ENCODE measurements around the gene EOGT.

Gene EOGT

GRCh38 chr3:68987322-68987721 is 26.2 kb downstream of the EOGT start:
- H3K9ac ChIP-seq (ENCODE audit: low read length) = no peak overlapping the region
- no peaks in the 10 kb centered on the region for H3K27me3 ChIP-seq (ENCODE audit: control insufficient read depth, insufficient read depth, low read length)
- peaks cover 92% of the 10 kb centered on the region for H3K36me3 ChIP-seq (ENCODE audit: control insufficient read depth, insufficient read depth, low read length)
- H3K27ac ChIP-seq (ENCODE audit: low read depth, low read length) = no peak overlapping the region
- no peaks in the 10 kb centered on the region for H3K9me3 ChIP-seq (ENCODE audit: control insufficient read depth, insufficient read depth, low read depth, low read length)
- no peak overlapping the region for H3K4me3 ChIP-seq (ENCODE audit: low read depth, low read length)
- no peaks in the 10 kb centered on the region for H3K4me1 ChIP-seq (ENCODE audit: control insufficient read depth, insufficient read depth, low read length)

- no peak overlapping the region for H3K27ac ChIP-seq (ENCODE audit: low read depth, low read length)
- no peak overlapping the region for H3K9ac ChIP-seq (ENCODE audit: low read length)
- no peak overlapping the region for H3K4me3 ChIP-seq (ENCODE audit: low read depth, low read length)
- no peaks in the 10 kb centered on the region for H3K9me3 ChIP-seq (ENCODE audit: control insufficient read depth, insufficient read depth, low read depth, low read length)
- H3K36me3 ChIP-seq (ENCODE audit: control insufficient read depth, insufficient read depth, low read length) = peaks cover 92% of the 10 kb centered on the region
- H3K27me3 ChIP-seq (ENCODE audit: control insufficient read depth, insufficient read depth, low read length) = no peaks in the 10 kb centered on the region
- no peaks in the 10 kb centered on the region for H3K4me1 ChIP-seq (ENCODE audit: control insufficient read depth, insufficient read depth, low read length)
These were observed 26.8 kb downstream of the EOGT start for GRCh38 chr3:68986496-68987208.

GRCh38 chr3:68985146-68985790 is 28.2 kb downstream of the EOGT start:
- no peaks in the 10 kb centered on the region for H3K9me3 ChIP-seq (ENCODE audit: control insufficient read depth, insufficient read depth, low read depth, low read length)
- no peak overlapping the region for H3K4me3 ChIP-seq (ENCODE audit: low read depth, low read length)
- H3K27me3 ChIP-seq (ENCODE audit: control insufficient read depth, insufficient read depth, low read length) = no peaks in the 10 kb centered on the region
- H3K9ac ChIP-seq (ENCODE audit: low read length) = no peak overlapping the region
- H3K27ac ChIP-seq (ENCODE audit: low read depth, low read length) = no peak overlapping the region
- peaks cover 92% of the 10 kb centered on the region for H3K36me3 ChIP-seq (ENCODE audit: control insufficient read depth, insufficient read depth, low read length)
- H3K4me1 ChIP-seq (ENCODE audit: control insufficient read depth, insufficient read depth, low read length) = no peaks in the 10 kb centered on the region

GRCh38 chr3:68984011-68984530 is 29.4 kb downstream of the EOGT start:
- Histone ChIP-seq H3K27me3 (ENCODE audit: control insufficient read depth, insufficient read depth, low read length) (no peaks in the 10 kb centered on the region), H3K36me3 (ENCODE audit: control insufficient read depth, insufficient read depth, low read length) (peaks cover 99% of the 10 kb centered on the region)

GRCh38 chr3:68977486-68978167 is 35.9 kb downstream of the EOGT start:
- H3K27ac ChIP-seq (ENCODE audit: low read depth, low read length) = no peak overlapping the region
- H3K9ac ChIP-seq (ENCODE audit: low read length) = no peak overlapping the region
- no peaks in the 10 kb centered on the region for H3K27me3 ChIP-seq (ENCODE audit: control insufficient read depth, insufficient read depth, low read length)
- H3K4me1 ChIP-seq (ENCODE audit: control insufficient read depth, insufficient read depth, low read length) = no peaks in the 10 kb centered on the region
- H3K36me3 ChIP-seq (ENCODE audit: control insufficient read depth, insufficient read depth, low read length) = peaks cover 72% of the 10 kb centered on the region
- no peak overlapping the region for H3K4me3 ChIP-seq (ENCODE audit: low read depth, low read length)
- H3K9me3 ChIP-seq (ENCODE audit: control insufficient read depth, insufficient read depth, low read depth, low read length) = no peaks in the 10 kb centered on the region

More at GRCh38 chr3:68984011-68984530, 29.4 kb downstream of the EOGT start:
- Histone ChIP-seq H3K27ac (ENCODE audit: low read depth, low read length) (no peak overlapping the region), H3K9ac (ENCODE audit: low read length) (no peak overlapping the region), H3K4me3 (ENCODE audit: low read depth, low read length) (no peak overlapping the region), H3K9me3 (ENCODE audit: control insufficient read depth, insufficient read depth, low read depth, low read length) (no peaks in the 10 kb centered on the region), H3K4me1 (ENCODE audit: control insufficient read depth, insufficient read depth, low read length) (no peaks in the 10 kb centered on the region)

GRCh38 chr3:68974711-68975110 is 38.8 kb downstream of the EOGT start:
- Histone ChIP-seq H3K9ac (ENCODE audit: low read length) (no peak overlapping the region), H3K27me3 (ENCODE audit: control insufficient read depth, insufficient read depth, low read length) (no peaks in the 10 kb centered on the region), H3K4me1 (ENCODE audit: control insufficient read depth, insufficient read depth, low read length) (no peaks in the 10 kb centered on the region), H3K4me3 (ENCODE audit: low read depth, low read length) (no peak overlapping the region), H3K27ac (ENCODE audit: low read depth, low read length) (no peak overlapping the region), H3K9me3 (ENCODE audit: control insufficient read depth, insufficient read depth, low read depth, low read length) (no peaks in the 10 kb centered on the region), H3K36me3 (ENCODE audit: control insufficient read depth, insufficient read depth, low read length) (peaks cover 44% of the 10 kb centered on the region)

GRCh38 chr3:68973639-68974038 is 39.8 kb downstream of the EOGT start:
- Histone ChIP-seq H3K36me3 (ENCODE audit: control insufficient read depth, insufficient read depth, low read length) (peaks cover 33% of the 10 kb centered on the region), H3K9me3 (ENCODE audit: control insufficient read depth, insufficient read depth, low read depth, low read length) (no peaks in the 10 kb centered on the region), H3K4me3 (ENCODE audit: low read depth, low read length) (no peak overlapping the region), H3K4me1 (ENCODE audit: control insufficient read depth, insufficient read depth, low read length) (no peaks in the 10 kb centered on the region), H3K9ac (ENCODE audit: low read length) (no peak overlapping the region), H3K27ac (ENCODE audit: low read depth, low read length) (no peak overlapping the region), H3K27me3 (ENCODE audit: control insufficient read depth, insufficient read depth, low read length) (no peaks in the 10 kb centered on the region)

GRCh38 chr3:68972358-68972979 is 41.0 kb downstream of the EOGT start:
- H3K27ac ChIP-seq (ENCODE audit: low read depth, low read length) = no peak overlapping the region
- H3K36me3 ChIP-seq (ENCODE audit: control insufficient read depth, insufficient read depth, low read length) = peaks cover 22% of the 10 kb centered on the region
- H3K9ac ChIP-seq (ENCODE audit: low read length) = no peak overlapping the region
- H3K27me3 ChIP-seq (ENCODE audit: control insufficient read depth, insufficient read depth, low read length) = no peaks in the 10 kb centered on the region
- no peak overlapping the region for H3K4me3 ChIP-seq (ENCODE audit: low read depth, low read length)
- no peaks in the 10 kb centered on the region for H3K4me1 ChIP-seq (ENCODE audit: control insufficient read depth, insufficient read depth, low read length)
- H3K9me3 ChIP-seq (ENCODE audit: control insufficient read depth, insufficient read depth, low read depth, low read length) = no peaks in the 10 kb centered on the region

- H3K27ac ChIP-seq (ENCODE audit: low read depth, low read length) = no peak overlapping the region
- no peaks in the 10 kb centered on the region for H3K36me3 ChIP-seq (ENCODE audit: control insufficient read depth, insufficient read depth, low read length)
- H3K27me3 ChIP-seq (ENCODE audit: control insufficient read depth, insufficient read depth, low read length) = no peaks in the 10 kb centered on the region
- no peak overlapping the region for H3K9ac ChIP-seq (ENCODE audit: low read length)
- H3K9me3 ChIP-seq (ENCODE audit: control insufficient read depth, insufficient read depth, low read depth, low read length) = no peaks in the 10 kb centered on the region
- H3K4me3 ChIP-seq (ENCODE audit: low read depth, low read length) = no peak overlapping the region
- no peaks in the 10 kb centered on the region for H3K4me1 ChIP-seq (ENCODE audit: control insufficient read depth, insufficient read depth, low read length)
These were observed 48.8 kb downstream of the EOGT start for GRCh38 chr3:68964694-68965093.

- H3K27me3 ChIP-seq (ENCODE audit: control insufficient read depth, insufficient read depth, low read length) = no peaks in the 10 kb centered on the region
- no peak overlapping the region for H3K27ac ChIP-seq (ENCODE audit: low read depth, low read length)
- H3K9me3 ChIP-seq (ENCODE audit: control insufficient read depth, insufficient read depth, low read depth, low read length) = no peaks in the 10 kb centered on the region
- no peak overlapping the region for H3K4me3 ChIP-seq (ENCODE audit: low read depth, low read length)
- H3K4me1 ChIP-seq (ENCODE audit: control insufficient read depth, insufficient read depth, low read length) = no peaks in the 10 kb centered on the region
- H3K36me3 ChIP-seq (ENCODE audit: control insufficient read depth, insufficient read depth, low read length) = no peaks in the 10 kb centered on the region
- no peak overlapping the region for H3K9ac ChIP-seq (ENCODE audit: low read length)
These were observed 49.6 kb downstream of the EOGT start for GRCh38 chr3:68963891-68964290.

GRCh38 chr3:68963376-68963775 is 50.1 kb downstream of the EOGT start:
- no peaks in the 10 kb centered on the region for H3K36me3 ChIP-seq (ENCODE audit: control insufficient read depth, insufficient read depth, low read length)

More at GRCh38 chr3:68963376-68963775, 50.1 kb downstream of the EOGT start:
- no peaks in the 10 kb centered on the region for H3K27me3 ChIP-seq (ENCODE audit: control insufficient read depth, insufficient read depth, low read length)
- no peaks in the 10 kb centered on the region for H3K9me3 ChIP-seq (ENCODE audit: control insufficient read depth, insufficient read depth, low read depth, low read length)
- no peaks in the 10 kb centered on the region for H3K4me1 ChIP-seq (ENCODE audit: control insufficient read depth, insufficient read depth, low read length)
- no peak overlapping the region for H3K27ac ChIP-seq (ENCODE audit: low read depth, low read length)
- H3K4me3 ChIP-seq (ENCODE audit: low read depth, low read length) = no peak overlapping the region
- H3K9ac ChIP-seq (ENCODE audit: low read length) = no peak overlapping the region

All from HUES6 (cell line).